GM21786 (cell line): ENCODE data around the gene SYNDIG1.

Experiments used
- ATAC-seq: cut with Tn5 transposase; IDR thresholded peaks from one replicate; pipeline ENCODE4 v1.9.1; 2021; ENCODE audit not compliant: unreplicated experiment

SYNDIG1 gene

DNA sequence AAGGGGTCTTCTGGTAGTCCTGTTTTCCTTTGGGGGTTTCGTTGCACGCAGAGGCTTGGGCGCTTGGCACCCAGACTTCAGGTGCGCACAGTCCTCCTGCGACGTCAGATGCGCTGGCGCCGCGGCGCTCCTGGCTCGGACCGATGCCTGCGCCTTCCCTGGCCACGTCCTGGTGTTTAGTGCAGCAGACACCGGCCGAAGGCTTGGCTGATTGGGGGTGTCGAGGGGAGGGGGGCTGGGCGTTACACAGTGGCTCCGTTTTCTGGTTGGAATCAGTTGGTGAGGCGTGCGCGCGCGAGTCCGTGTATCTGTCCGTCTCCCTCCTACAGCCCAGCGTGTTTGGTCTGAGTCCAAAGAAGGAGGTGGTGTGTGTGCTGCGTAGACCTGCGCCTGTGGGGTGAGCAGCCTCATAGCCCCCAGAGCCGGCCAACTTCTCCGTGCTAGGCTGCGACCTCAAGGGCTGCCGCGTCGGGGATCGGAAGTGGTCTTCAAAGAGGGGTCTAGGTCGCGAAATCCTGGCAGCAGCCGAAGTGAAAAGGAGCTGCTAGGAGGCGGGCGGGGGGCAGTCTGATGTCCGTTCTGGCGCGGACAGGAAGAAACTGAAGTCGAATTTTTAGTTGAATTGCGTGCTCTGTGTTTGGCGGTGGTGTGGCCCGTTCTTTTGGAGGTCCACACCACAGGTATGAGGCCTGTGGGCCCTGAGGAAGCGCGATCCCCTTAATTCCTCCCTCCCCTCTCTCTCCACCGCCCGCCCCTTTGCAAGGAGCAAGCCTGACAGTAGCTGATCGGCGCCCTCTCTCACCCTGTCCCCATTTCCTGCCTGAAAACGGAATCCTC is 1.5 kb downstream of the SYNDIG1 start:
- no peak for ATAC-seq

DNA sequence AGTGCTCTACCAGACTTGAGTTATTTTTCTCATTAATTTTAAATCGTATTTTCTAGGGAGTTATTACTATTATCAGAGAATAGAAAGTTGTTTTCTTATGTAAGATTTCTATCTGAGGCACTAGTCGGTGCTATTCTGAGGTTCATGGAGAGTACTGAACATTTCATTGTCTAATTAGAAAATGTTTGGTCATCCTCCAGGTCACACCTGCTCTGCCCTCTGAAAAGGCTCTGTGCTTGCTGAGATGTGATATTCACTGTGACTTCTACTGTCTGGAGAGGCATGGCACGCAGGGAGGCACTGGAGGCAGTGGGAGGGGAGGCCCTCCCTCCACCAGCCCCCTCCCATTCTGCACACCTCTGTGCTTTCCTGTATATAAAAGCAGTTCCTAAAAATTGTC is 3.0 kb downstream of the SYNDIG1 start:
- ATAC-seq, result no peak

DNA sequence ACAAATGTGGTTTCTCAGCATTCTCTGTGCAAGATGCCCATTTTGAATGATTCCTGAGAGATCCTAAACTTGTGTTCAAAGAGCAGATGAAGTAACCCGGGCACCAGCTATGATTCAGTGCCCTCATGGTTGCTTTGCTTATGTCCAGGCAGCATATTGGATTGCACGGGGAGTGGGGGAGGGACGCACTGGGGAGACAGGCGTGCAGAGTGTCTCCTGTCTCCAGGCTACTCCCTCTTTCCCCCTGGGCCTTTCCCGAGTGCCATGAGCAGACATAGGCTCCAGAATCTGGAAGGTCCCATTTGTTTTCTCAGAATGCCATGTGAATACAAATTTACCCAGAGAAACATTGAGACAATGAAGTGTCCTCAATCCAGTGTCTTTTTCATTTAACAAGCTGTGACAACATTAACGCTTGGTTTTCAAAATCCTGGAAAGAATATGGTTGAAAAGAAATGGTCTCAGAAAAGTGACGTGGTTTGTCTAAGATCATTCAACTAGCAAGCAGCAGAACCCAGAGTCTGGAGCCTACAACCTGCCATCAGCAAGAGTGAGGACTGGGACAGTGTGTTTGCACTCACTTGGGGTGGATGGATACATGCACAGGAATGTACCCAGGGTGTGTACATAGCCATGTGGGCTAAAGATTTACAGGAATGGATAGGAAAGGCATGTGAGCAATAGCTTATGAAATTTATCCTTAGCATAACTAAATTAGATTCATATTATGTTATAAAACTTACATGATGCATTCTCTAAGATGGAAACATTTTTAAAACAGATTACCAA is 4.2 kb downstream of the SYNDIG1 start:
- no peak for ATAC-seq

DNA sequence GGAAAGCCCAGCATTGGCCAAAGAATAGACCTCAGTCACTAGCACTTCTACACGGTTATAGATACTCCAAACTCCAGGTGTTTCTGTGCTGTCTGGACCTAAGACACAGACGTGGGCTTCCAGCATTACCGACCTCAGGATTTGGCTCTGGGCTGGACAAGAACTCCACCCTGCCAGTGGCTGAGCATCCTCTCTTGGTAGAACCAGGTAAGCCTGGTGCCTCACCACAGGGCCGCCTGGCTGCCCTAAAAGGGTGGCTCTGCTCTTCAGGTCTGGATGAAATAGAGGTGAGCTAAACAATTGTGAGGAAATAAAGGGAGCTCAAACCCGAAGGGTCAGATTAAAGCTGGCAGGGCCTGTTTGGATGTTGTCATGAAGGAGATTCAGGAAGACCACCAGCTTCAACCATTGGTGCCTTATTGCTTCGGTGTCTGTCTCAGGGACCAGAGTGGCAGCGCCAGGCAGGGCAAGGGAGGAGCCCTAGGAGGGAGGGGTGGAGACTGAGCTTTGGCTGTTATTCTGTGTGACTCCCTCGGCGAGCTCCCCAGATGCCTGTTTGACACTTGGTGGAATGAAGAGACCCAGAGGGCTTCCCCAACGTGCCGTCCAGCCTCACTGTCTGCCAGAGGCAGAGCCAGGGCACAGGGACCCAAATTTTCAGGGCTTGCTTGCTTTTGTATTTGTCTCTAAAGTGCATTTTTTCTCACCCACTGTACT is 8.6 kb downstream of the SYNDIG1 start:
- ATAC-seq, result no peak

DNA sequence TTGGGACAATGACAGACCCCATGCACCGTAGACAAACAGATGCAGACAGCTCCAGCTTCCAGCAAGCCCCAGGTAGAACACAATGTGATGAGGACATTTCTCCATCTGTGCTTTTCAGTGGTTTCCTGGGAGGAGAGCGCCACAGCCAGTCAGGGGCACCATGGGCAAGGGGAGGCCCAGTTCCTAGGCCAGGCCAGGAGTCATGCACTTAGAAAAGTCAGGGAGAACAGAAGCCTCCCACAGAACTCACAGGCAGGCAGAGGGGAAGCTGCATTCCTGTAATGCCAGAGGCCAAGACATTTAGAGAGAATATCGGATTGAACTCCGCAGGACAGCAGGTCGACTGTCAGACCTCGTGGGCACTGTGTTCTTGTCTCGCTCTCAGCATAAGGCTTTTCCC is 9.2 kb downstream of the SYNDIG1 start:
- no peak for ATAC-seq

DNA sequence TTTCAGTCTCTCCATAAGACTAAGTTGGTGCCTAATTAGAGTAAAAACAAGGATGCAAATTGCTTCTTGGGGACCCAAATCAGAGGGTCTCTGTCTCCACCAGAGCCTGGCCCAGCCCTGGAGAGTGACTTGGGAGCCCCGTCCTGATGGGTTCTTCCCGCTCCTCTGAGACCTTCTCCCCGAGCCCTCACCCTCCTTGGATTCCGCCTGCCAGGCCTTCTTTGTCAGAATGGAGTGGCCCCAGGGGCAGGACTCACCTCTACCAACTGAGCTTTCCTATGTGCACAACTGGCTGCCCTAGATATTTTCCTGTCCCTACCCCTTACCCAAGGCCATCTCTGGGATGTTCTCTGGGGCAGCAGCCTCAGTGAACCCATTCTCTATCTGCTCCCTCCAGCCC is 9.7 kb downstream of the SYNDIG1 start:
- ATAC-seq, result no peak

DNA sequence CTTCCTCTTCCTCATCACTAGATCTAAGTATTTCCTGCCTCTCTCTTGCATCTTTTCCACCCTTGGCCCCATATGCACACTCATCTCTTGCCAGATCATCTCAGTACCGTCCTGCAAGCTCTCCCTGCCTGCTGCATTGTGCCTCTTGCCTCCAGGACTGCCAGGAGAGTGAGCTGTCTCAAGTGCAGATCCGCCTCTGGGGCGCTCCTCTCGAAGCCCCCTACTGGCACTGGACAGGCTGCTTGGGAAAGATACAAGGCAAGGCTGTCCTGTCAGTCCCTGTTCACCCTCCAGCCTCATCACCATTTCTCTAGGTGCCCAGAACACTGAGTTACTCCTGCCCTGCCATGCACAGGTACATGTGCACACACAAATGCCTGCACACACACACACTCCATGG is 10.2 kb downstream of the SYNDIG1 start:
- no peak for ATAC-seq

DNA sequence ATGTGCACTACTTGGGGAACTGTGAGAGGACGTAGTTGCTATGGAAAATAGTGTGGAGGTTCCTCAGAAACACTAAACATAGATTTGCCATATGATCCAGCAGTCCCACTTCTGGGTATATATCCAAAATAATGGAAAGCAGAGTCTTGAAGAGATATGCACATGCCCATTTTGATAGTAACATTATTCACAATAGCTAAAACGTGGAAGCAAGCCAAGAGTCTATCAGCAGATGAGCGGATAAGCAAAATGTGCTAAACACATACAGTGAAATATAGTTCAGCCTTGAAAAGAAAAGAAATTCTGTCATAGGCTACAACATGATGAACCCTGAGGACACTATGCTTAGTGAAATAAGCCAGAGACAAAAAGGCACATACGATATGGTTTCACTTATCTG is 11.1 kb downstream of the SYNDIG1 start:
- ATAC-seq, result no peak

DNA sequence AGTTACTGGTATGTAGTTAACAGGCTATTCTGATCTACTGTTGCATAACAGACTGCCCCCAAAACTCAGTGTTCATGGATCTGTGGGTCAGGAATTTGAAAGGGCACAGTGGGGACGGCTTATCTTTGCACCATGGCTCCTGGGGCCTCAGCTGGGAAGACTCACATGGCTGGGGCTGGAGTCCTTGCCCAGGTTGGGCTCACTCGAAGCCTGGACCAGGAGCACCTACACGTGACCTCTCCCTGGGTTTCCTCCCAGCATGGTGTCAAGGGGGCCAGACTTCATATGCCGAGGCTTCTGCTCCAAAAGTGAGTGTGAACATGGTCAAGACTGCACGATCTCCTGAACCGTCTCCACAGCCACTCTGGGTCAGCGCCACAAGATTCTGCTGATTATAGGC is 11.7 kb downstream of the SYNDIG1 start:
- no peak for ATAC-seq

DNA sequence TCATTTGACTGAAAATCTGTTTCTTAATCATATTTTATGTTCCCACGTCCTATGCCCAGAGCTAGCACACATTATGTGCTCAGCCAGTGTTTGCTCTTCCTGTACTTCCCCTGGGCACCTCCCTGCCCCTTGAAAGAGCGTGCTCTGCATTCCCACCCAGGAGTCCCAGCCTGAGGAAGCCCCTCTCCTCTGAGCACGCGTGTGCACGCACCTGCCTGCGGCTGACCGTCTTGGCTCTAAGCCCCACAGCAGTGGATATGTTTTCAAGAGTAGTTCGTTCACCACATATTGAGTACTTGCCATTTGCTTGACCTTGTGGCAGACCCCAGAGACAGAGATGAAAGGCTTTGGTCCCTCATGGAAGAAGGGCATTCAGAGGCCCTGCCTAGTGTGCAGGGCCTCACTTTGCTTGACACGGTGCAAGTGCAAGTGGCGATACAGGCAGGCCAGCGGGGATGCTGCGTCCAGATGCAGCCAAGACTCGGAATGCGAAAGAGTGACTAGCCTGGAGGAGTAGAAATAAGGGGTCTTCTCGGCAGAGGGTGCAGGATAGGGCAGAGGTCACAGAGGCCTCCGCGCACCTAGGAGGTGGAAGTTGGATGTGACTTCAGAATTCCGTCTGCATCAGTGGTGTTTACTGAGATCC is 14.1 kb downstream of the SYNDIG1 start:
- no peak for ATAC-seq

DNA sequence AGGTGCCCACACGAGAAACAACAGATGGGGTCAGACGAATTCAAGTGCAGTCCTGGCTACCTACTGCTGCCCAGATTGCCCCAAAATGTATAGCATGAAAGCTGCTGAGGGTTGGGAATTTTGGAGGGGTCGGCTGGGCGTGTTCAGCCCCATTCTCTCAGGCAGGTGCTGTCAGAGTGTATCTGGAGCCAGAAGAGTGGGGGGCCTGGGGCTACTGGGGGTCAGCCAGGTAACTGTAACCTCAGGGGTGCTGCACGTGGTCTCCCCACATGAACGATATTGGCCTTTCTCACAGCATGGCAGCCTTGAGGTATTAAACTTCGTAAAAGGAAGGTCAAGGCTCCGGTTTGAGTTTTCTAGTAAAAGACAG is 14.6 kb downstream of the SYNDIG1 start:
- ATAC-seq, result no peak

DNA sequence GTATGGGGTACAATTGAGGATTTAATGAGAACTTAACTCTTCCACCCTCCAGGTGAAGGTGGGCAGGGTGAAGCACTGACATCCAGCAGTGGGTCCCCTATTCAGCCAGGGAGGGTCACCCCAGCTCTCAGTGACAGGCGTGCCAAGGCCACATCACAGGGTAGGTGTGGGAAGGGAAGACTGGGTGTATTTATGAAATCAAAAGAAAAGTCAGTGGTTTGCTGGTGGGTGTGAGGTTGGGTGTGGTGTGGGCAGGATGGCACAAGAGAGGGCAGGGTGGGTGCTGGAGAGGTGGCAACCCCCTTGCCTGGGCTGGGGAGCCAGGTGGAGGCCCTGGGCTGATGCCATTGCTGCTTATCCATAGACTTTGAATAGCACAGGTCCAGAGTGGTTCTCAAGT is 16.6 kb downstream of the SYNDIG1 start:
- ATAC-seq, result no peak

DNA sequence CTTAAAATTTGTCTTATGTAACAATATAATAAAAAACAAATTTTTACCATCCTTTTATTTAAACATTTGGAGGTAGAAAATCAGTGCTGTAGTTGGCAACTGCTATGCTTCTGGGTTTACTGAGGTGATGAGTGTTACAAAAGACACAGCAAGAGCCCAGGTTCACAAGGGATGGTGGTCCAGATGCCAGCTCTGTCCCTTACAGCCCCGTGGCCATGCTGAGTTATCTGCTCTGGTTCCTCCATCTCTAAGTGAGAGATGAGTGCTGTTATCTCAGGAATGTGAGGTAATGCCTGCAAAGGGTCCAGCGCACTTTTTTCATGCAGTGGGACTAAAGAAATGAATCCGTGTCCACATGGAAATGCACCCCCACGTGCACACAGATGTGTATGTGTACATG is 17.8 kb downstream of the SYNDIG1 start:
- ATAC-seq, result no peak

DNA sequence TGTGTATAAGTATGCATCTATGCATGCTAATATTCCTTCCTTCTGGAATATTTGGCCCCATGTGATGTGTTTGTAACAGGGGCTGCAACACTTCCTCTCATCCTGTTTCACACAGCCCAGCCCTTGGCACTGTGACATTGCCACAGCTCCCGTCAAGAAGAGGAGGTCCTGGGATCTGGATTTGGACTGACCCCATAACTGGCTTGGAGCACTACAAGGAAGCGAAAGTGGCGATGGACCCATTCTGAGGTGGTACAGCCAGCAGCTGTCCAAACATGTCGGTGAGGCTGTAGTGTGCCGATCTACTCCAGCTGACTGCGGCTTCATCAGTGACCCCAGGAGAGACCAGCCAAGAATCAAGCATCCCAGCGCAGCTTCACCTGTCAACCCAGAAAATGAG is 18.2 kb downstream of the SYNDIG1 start:
- ATAC-seq, result no peak

DNA sequence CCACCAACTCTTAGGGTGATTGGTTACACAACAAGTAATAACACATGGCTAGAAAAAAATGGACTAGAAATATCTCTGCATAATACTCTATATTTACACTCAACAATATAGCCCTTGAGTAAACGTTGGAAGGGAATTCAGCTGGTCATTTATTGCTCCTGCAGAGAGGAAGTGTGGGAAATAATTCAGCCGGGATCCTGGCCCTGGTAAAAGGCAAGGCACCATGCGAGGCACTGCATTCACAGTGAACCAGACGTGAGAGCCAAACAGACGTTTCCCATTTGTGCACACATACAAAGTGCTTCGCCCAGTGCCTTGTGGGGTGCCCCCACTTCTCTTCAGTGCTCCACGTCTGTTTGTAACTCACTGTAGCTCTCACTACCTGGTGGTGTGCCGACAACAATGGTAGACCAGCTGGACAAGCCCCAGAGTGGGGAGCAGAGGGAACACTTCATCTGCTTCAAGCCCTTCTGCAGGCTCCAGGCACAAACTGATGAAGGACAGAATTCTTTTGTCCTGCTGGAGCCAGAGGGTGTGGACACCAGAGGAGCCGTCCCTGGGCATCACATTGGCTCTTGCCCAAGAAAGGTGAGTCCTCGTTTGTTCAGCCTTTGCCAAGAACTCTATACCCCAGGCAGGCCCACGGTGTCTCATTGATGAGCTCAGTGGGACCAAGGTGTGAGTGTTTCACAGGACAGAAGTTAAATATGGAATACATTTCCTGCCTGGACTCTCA is 18.8 kb downstream of the SYNDIG1 start:
- no peak for ATAC-seq

DNA sequence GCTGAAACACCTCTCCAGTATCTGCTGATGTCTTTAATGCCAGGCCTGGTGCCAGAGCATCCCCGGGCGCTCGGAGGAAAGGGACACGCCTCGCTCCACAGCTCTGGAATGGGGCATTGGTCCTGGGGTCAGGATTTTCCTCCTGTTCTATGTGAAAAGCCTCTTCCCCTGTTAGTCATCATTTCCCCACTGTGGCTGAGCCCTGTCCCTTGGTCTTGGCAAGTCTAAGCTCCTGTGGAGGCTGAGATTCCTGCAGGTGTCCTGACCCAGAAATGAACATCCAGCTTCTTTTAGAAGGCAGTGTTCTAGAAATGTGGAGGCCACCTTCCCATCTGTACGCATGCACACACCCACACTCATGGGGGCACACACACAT is 19.4 kb downstream of the SYNDIG1 start:
- no peak for ATAC-seq

DNA sequence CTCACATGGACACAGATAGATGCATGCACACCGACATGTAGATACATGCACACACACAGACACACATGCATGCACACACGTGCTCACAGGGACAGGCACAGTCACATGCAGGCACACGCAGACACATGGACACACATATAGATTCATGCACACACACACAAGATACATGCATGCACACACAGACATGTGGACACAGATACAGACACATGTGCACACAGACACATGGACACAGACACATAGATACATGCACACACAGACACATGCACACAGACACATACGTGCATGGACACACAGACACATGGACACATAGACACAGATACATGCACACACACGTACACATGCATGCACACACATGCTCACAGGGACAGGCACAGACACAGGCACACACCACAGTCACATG is 19.8 kb downstream of the SYNDIG1 start:
- ATAC-seq, result no peak

DNA sequence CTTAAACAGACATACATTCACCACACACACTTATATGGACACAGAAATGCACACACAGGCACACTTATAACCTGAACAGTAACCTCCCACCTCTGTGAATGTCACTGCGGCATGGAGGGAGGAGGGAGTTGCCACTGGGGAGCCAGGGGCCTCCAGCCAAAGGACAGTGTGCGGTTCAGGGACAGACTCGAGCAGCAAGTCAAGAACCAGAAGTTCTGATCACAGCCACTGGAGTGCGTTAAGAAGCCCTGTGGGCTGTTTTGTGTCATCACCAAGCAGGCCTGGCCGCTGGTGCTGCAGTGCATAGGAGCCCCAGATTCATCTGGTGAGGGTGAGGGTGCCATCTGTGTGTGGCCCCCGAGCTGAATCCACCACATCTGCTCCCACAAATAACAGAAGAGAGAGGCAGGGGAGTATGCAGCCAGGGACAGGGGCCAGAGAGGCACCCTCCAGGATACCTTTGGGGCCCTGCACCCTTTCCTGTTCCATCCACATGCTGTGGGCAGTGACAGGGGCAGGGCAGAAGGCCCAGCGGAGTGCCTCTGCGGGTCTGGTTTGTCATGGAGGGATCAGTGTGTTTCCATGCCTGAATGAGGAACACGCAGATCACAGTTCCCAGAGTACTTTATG is 20.3 kb downstream of the SYNDIG1 start:
- ATAC-seq, result no peak

DNA sequence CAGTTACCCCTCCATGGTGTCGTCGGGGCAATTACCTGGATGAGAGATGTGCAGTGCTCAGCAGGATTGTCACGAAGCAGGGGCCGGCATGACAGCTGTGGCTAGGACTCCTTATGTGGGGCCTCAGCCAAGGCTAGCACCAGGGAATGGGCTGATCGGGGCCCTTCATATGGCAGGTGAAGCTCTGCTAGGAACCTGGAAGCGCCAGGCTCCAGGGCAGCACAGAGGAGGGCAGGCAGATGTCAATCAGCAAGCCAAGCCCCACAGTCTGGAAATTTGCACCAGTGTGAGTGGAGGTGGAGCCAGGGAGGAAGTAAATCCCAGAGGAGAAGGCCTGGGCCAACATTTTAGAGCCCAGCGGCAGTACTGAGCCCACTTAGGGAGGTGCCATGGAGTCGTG is 21.2 kb downstream of the SYNDIG1 start:
- no peak for ATAC-seq

DNA sequence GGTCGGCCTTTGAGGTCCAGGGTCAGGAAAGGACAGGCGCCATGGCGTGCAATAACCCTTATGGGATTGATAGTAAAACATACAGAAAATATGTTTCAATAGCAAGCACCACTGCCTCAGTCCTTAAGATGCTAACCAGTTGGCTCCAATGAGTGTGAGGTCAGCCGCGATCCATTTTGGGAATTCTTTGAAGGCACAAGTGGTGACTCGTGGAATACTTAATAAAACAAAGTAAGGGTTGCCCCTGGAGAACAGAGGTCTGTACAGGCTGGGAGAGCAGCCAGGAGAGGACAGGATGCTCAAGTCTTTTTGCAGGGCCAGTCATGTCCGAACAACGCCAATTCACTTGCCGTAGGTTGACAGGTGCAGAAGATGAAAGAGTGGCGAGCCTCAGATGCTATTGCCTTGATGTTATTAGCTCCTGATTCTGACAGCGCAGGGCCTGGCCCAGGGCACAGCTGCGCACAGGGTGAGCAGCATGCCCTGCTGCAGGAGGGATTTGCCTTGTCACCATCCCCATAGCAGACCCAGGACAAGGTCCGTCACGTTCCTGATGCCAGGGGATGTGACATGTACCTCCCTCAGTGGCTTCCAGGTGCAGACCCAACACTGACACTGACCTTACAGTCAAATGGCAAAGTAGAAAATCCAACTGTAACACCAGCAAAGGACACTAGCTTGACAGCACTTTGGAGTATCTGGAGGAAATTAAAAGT is 21.8 kb downstream of the SYNDIG1 start:
- no peak for ATAC-seq
